Measurements from ENCODE around the gene PFKFB4. TPM values are rescaled to one million over a fixed set of nuclear protein-coding genes. Genes with fewer than 3 reads are reported as not detected.

PFKFB4 gene
- total and polyA plus RNA-seq, 5 donors from 2014 or later = 0.96 to 1.8 (median 1.5) TPM

DNA sequence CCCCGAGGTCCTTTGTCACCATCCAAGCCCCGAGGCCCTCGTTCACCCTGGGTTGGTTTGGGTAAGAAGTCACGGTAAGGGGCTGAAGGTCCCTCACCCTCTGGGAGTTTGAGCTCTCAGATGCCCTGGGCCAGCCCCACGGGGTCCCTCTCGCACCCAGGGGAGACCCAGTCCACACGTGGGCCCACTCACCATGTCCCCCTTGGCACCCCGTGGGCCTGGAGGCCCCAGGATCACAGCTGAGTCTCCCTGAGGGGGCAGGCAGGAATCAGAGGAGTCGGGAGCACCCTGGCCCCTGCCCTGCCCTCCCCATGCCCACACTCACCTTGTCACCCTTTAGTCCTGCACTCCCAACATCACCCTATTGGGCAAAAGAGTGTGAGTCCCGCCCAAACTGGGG is 12.8 kb upstream of the PFKFB4 start:
- Histone ChIP-seq H3K4me3 (ENCODE audit: low read depth, low read length) (no peak overlapping the region), H3K27me3 (ENCODE audit: control insufficient read depth, insufficient read depth, low read length) (no peaks in the 10 kb centered on the region), H3K4me1 (ENCODE audit: control insufficient read depth, insufficient read depth, low read length, poor library complexity, severe bottlenecking) (no peaks in the 10 kb centered on the region), H3K36me3 (ENCODE audit: control insufficient read depth, insufficient read depth, low read length) (no peaks in the 10 kb centered on the region), H3K9me3 (ENCODE audit: control insufficient read depth in 2 of 2, low read length in 2 of 2) (no peaks in the 10 kb centered on the region), H3K27ac (ENCODE audit: insufficient read depth, low read length, poor library complexity, severe bottlenecking) (no peak overlapping the region)
- no peak for DNase-seq
- Mint-ChIP-seq H3K36me3 (no peaks in the 10 kb centered on the region), H3K27ac (no peak overlapping the region), H3K4me1 (no peaks in the 10 kb centered on the region), H3K27me3 (no peaks in the 10 kb centered on the region), H3K9me3 (peaks cover 0 to 1% (median 0%) of the 10 kb centered on the region in 7 donors), H3K4me3 (no peak overlapping the region)
- ATAC-seq (ENCODE audit: low read depth in 2 of 2) = no peak

DNA sequence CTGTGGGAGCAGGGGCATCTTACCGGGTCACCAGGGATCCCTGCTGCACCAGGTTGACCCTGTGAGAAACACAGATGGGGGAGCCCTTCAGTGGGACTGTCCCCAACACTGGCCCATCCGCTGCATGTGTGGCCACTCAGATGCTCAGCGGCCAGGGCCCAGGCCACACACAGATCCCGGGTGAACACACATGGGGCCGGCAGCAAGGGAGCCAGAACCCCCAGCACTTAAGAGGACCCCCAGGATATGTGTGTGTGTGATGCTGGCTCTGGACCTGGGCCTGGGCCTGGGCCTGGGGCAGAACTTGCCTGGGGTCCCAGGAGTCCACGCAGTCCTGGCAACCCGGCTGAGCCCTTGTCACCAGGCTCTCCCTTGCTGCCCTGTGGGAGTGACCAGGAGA is 11.9 kb upstream of the PFKFB4 start:
- Mint-ChIP-seq H3K4me1 (no peaks in the 10 kb centered on the region), H3K4me3 (no peak overlapping the region), H3K27me3 (no peaks in the 10 kb centered on the region), H3K36me3 (no peaks in the 10 kb centered on the region), H3K27ac (no peak overlapping the region), H3K9me3 (peaks cover 0 to 1% (median 0%) of the 10 kb centered on the region in 7 donors)
- Histone ChIP-seq H3K4me1 (ENCODE audit: control insufficient read depth, insufficient read depth, low read length, poor library complexity, severe bottlenecking) (no peaks in the 10 kb centered on the region), H3K36me3 (ENCODE audit: control insufficient read depth, insufficient read depth, low read length) (no peaks in the 10 kb centered on the region), H3K4me3 (ENCODE audit: low read depth, low read length) (no peak overlapping the region), H3K27me3 (ENCODE audit: control insufficient read depth, insufficient read depth, low read length) (no peaks in the 10 kb centered on the region), H3K27ac (ENCODE audit: insufficient read depth, low read length, poor library complexity, severe bottlenecking) (no peak overlapping the region), H3K9me3 (ENCODE audit: control insufficient read depth in 2 of 2, low read length in 2 of 2) (no peaks in the 10 kb centered on the region)
- DNase-seq (no peak), ATAC-seq (ENCODE audit: low read depth in 2 of 2) (no peak)

DNA sequence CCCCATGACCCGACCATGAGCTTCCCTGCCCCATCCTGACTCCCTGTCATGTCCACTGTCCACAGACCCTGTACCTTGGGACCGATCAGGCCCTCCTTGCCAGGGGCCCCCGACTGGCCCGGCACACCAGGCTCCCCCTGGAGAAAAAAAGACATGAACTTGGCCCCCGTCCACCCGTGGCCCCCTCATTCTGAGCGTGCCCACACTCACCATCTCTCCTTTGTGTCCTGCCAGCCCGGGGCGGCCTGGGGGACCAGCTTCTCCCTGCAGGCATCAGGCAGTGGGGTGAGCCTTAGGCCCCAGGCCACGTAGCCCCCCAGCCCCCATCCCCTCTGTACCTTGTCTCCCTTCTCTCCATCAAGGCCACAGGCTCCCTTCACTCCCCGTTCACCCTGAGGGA is 10.9 kb upstream of the PFKFB4 start:
- Mint-ChIP-seq H3K27me3 (peaks cover 4% of the 10 kb centered on the region), H3K27ac (peak overlapping the region in 1 of 3 donors; percentile 38), H3K9me3 (peaks cover 0 to 1% (median 0%) of the 10 kb centered on the region in 7 donors), H3K36me3 (no peaks in the 10 kb centered on the region), H3K4me1 (no peaks in the 10 kb centered on the region), H3K4me3 (no peak overlapping the region)
- ATAC-seq (ENCODE audit: low read depth in 2 of 2) = no peak
- H3K4me1 ChIP-seq (ENCODE audit: control insufficient read depth, insufficient read depth, low read length, poor library complexity, severe bottlenecking) = no peaks in the 10 kb centered on the region
- no peaks in the 10 kb centered on the region for H3K9me3 ChIP-seq (ENCODE audit: control insufficient read depth in 2 of 2, low read length in 2 of 2)
- no peak overlapping the region for H3K4me3 ChIP-seq (ENCODE audit: low read depth, low read length)
- no peak overlapping the region for H3K27ac ChIP-seq (ENCODE audit: insufficient read depth, low read length, poor library complexity, severe bottlenecking)
- H3K36me3 ChIP-seq (ENCODE audit: control insufficient read depth, insufficient read depth, low read length) = no peaks in the 10 kb centered on the region
- no peak for DNase-seq
- no peaks in the 10 kb centered on the region for H3K27me3 ChIP-seq (ENCODE audit: control insufficient read depth, insufficient read depth, low read length)

DNA sequence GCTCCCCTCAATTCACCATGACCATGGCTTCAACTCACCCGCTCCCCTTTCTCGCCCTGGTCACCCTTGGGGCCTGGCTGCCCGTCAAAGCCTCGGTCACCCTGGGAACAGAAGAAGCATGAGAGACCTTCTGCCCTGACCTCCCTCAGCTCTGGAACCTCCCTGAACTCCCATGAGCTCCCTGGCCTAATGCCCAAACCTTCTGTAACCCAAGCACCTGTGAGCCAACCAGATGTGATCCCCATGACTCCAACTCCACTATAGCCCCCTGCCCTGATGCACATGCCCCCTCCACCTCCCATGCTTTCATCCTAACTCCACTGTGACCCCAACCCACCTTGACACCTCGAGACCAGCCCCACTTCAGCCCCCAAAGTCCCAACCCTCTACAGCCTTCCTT is 10.5 kb upstream of the PFKFB4 start:
- Mint-ChIP-seq H3K4me3 (no peak overlapping the region), H3K27ac (no peak overlapping the region), H3K9me3 (peaks cover 0 to 1% (median 0%) of the 10 kb centered on the region in 7 donors), H3K4me1 (no peaks in the 10 kb centered on the region), H3K27me3 (peaks cover 4% of the 10 kb centered on the region), H3K36me3 (no peaks in the 10 kb centered on the region)
- no peaks in the 10 kb centered on the region for H3K4me1 ChIP-seq (ENCODE audit: control insufficient read depth, insufficient read depth, low read length, poor library complexity, severe bottlenecking)
- no peaks in the 10 kb centered on the region for H3K36me3 ChIP-seq (ENCODE audit: control insufficient read depth, insufficient read depth, low read length)
- no peak overlapping the region for H3K4me3 ChIP-seq (ENCODE audit: low read depth, low read length)
- no peak for ATAC-seq (ENCODE audit: low read depth in 2 of 2)
- no peak overlapping the region for H3K27ac ChIP-seq (ENCODE audit: insufficient read depth, low read length, poor library complexity, severe bottlenecking)
- no peaks in the 10 kb centered on the region for H3K27me3 ChIP-seq (ENCODE audit: control insufficient read depth, insufficient read depth, low read length)
- no peaks in the 10 kb centered on the region for H3K9me3 ChIP-seq (ENCODE audit: control insufficient read depth in 2 of 2, low read length in 2 of 2)
- no peak for DNase-seq

DNA sequence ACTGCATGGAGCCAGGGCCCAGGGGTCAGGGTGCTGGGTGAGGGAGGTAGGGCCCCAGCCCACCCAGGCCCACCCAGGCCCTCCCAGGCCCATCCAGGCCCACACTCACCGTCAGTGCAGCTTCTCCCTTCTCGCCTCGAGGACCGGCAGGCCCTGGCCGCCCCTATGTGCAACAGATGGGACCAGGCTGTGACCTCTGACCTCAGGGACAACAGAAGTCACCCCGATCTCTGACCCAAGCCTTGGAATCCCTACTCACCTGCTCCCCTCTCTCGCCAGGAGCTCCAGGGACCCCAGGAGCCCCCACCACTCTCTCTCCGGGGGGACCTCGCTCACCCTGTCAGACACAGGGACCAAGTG is 9.8 kb upstream of the PFKFB4 start:
- Mint-ChIP-seq H3K9me3 (peaks cover 0 to 1% (median 0%) of the 10 kb centered on the region in 7 donors), H3K36me3 (no peaks in the 10 kb centered on the region), H3K4me1 (no peaks in the 10 kb centered on the region), H3K27me3 (peaks cover 4% of the 10 kb centered on the region), H3K4me3 (no peak overlapping the region), H3K27ac (peak overlapping the region in 1 of 3 donors; percentile 45)
- no peaks in the 10 kb centered on the region for H3K4me1 ChIP-seq (ENCODE audit: control insufficient read depth, insufficient read depth, low read length, poor library complexity, severe bottlenecking)
- H3K36me3 ChIP-seq (ENCODE audit: control insufficient read depth, insufficient read depth, low read length) = no peaks in the 10 kb centered on the region
- ATAC-seq (ENCODE audit: low read depth in 2 of 2) (no peak), DNase-seq (no peak)
- no peaks in the 10 kb centered on the region for H3K9me3 ChIP-seq (ENCODE audit: control insufficient read depth in 2 of 2, low read length in 2 of 2)
- H3K4me3 ChIP-seq (ENCODE audit: low read depth, low read length) = no peak overlapping the region
- H3K27me3 ChIP-seq (ENCODE audit: control insufficient read depth, insufficient read depth, low read length) = no peaks in the 10 kb centered on the region
- H3K27ac ChIP-seq (ENCODE audit: insufficient read depth, low read length, poor library complexity, severe bottlenecking) = no peak overlapping the region

DNA sequence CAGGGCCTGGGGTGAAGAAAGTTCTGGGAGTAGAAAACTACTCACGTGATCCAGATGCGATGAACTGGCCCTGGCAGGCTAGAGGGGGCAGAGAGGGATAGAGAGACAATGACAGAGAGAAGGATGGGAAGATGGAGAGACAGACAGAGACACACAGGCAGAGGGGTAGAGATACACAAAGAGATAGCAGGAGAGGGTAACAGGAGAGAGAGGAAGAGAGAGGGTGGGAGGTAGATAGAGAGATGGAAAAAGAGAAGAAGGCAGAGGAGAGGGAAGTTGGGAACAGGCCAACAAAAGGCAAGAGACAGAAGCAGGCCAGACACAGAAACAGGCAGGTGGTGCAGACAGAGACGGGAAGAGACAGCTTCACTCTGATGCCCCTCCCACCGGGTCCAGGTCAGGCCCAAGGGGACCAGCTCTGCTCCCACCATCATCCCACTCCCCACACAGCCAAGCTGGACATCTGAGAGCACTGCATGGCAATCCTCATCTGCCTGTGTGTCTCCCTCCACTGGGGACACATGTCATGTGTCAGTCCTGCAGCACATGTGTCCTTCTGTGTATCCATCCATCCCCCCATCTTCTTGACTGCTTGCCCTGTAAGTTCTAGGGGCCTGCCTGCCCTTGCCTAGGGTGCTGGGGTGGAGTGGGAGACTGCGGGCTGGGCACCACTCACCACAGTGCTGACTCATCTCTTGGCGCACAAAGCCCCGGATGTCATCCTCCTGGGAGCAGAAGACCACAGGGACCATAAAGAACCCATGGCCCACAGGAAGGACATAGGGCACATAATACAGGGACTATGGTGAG is 9.2 kb upstream of the PFKFB4 start:
- no peak overlapping the region for H3K4me3 ChIP-seq (ENCODE audit: low read depth, low read length)
- H3K27me3 ChIP-seq (ENCODE audit: control insufficient read depth, insufficient read depth, low read length) = no peaks in the 10 kb centered on the region
- no peaks in the 10 kb centered on the region for H3K36me3 ChIP-seq (ENCODE audit: control insufficient read depth, insufficient read depth, low read length)
- ATAC-seq (ENCODE audit: low read depth in 2 of 2) (no peak), DNase-seq (no peak)
- no peaks in the 10 kb centered on the region for H3K9me3 ChIP-seq (ENCODE audit: control insufficient read depth in 2 of 2, low read length in 2 of 2)
- no peaks in the 10 kb centered on the region for H3K36me3 Mint-ChIP-seq
- H3K27me3 Mint-ChIP-seq = peaks cover 4% of the 10 kb centered on the region
- no peak overlapping the region for H3K4me3 Mint-ChIP-seq
- no peaks in the 10 kb centered on the region for H3K4me1 Mint-ChIP-seq
- no peak overlapping the region for H3K27ac ChIP-seq (ENCODE audit: insufficient read depth, low read length, poor library complexity, severe bottlenecking)
- H3K27ac Mint-ChIP-seq = no peak overlapping the region
- no peaks in the 10 kb centered on the region for H3K4me1 ChIP-seq (ENCODE audit: control insufficient read depth, insufficient read depth, low read length, poor library complexity, severe bottlenecking)
- H3K9me3 Mint-ChIP-seq = peaks cover 0 to 1% (median 0%) of the 10 kb centered on the region in 7 donors

DNA sequence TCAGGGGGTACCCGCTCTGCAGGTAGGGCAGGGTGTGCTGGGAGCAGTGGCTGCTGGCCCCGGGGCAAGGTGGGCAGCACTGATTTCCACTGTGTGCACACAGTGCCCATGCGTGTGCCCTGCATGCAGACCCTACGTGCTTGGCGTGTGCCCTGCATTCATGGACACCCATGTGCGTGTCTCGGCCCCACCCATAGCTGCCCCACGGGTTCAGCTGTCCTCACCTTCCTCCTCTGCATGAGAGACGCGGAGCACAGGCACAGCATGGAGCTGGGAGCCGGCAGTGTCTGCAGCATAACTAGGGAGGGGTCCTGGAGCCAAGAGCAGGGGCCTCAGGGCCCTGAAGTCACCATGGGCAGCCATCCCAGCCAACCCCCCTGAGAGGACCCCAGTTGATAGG is 8.6 kb upstream of the PFKFB4 start:
- DNase-seq = no peak
- H3K4me3 Mint-ChIP-seq = no peak overlapping the region
- peaks cover 4% of the 10 kb centered on the region for H3K27me3 Mint-ChIP-seq
- H3K36me3 Mint-ChIP-seq = no peaks in the 10 kb centered on the region
- H3K9me3 Mint-ChIP-seq = peaks cover 0 to 1% (median 0%) of the 10 kb centered on the region in 7 donors
- Histone ChIP-seq H3K27me3 (ENCODE audit: control insufficient read depth, insufficient read depth, low read length) (no peaks in the 10 kb centered on the region), H3K9me3 (ENCODE audit: control insufficient read depth in 2 of 2, low read length in 2 of 2) (no peaks in the 10 kb centered on the region), H3K36me3 (ENCODE audit: control insufficient read depth, insufficient read depth, low read length) (no peaks in the 10 kb centered on the region), H3K4me3 (ENCODE audit: low read depth, low read length) (no peak overlapping the region), H3K4me1 (ENCODE audit: control insufficient read depth, insufficient read depth, low read length, poor library complexity, severe bottlenecking) (no peaks in the 10 kb centered on the region), H3K27ac (ENCODE audit: insufficient read depth, low read length, poor library complexity, severe bottlenecking) (no peak overlapping the region)
- ATAC-seq (ENCODE audit: low read depth in 2 of 2) = no peak
- H3K4me1 Mint-ChIP-seq = no peaks in the 10 kb centered on the region
- no peak overlapping the region for H3K27ac Mint-ChIP-seq

DNA sequence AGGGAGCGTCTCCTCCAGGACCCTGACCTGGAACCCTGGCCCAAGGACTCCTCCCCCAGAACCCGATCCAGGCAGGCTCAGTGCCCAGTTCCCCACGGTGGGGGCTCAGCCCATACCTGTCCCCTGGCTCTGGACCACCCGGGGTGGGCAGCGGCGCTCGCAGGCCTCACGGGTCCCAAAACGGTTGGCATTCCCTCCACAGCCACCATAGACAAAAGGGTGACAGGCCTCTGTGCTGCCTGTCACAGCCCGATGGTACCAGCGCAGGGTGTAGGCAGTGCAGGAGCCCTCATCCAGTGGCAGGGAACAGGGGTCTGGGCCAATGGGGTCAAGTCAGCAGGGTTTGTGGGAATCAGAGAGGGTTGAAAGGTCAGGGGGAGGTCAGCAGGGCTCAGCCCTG is 8.1 kb upstream of the PFKFB4 start:
- H3K27me3 Mint-ChIP-seq = peaks cover 4% of the 10 kb centered on the region
- DNase-seq (no peak), ATAC-seq (ENCODE audit: low read depth in 2 of 2) (no peak)
- Histone ChIP-seq H3K27ac (ENCODE audit: insufficient read depth, low read length, poor library complexity, severe bottlenecking) (no peak overlapping the region), H3K36me3 (ENCODE audit: control insufficient read depth, insufficient read depth, low read length) (no peaks in the 10 kb centered on the region), H3K4me3 (ENCODE audit: low read depth, low read length) (no peak overlapping the region), H3K9me3 (ENCODE audit: control insufficient read depth in 2 of 2, low read length in 2 of 2) (no peaks in the 10 kb centered on the region), H3K27me3 (ENCODE audit: control insufficient read depth, insufficient read depth, low read length) (no peaks in the 10 kb centered on the region), H3K4me1 (ENCODE audit: control insufficient read depth, insufficient read depth, low read length, poor library complexity, severe bottlenecking) (no peaks in the 10 kb centered on the region)
- no peaks in the 10 kb centered on the region for H3K36me3 Mint-ChIP-seq
- H3K4me1 Mint-ChIP-seq = no peaks in the 10 kb centered on the region
- no peak overlapping the region for H3K27ac Mint-ChIP-seq
- H3K4me3 Mint-ChIP-seq = no peak overlapping the region
- H3K9me3 Mint-ChIP-seq = peaks cover 0 to 1% (median 0%) of the 10 kb centered on the region in 7 donors

All from CD4-positive, CD25-positive, alpha-beta regulatory T cell (primary cell).